SK-N-SH (cell line): ENCODE data around the gene ITK.

ENCODE experiments used
- ELF1 ChIP-seq: IDR thresholded peaks from 2 replicates; pipeline ENCODE4 v1.4.0; 2012
- EP300 ChIP-seq, 2 experiments: IDR thresholded peaks; 2 replicates each; pipeline versions ENCODE4 v1.4.0 to v1.6.1; 2012; ENCODE audit warnings: borderline replicate concordance in 1 of 2, low read depth in 1 of 2, low read length in 1 of 2
- GABPA ChIP-seq: IDR thresholded peaks from 2 replicates; pipeline ENCODE4 v1.4.0; 2012; ENCODE audit warnings: low read depth, mild to moderate bottlenecking
- MXI1 ChIP-seq: IDR thresholded peaks from 2 replicates; pipeline ENCODE4 v1.6.1; 2012; ENCODE audit warnings: mild to moderate bottlenecking, low read depth, low read length, improper control_type of control experiment
- NFIC ChIP-seq: IDR thresholded peaks from 2 replicates; pipeline ENCODE4 v1.4.0; 2012; ENCODE audit warnings: borderline replicate concordance
- RAD21 ChIP-seq: IDR thresholded peaks from 2 replicates; pipeline ENCODE4 v1.6.1; 2012; ENCODE audit warnings: mild to moderate bottlenecking, low read length
- TEAD4 ChIP-seq: IDR thresholded peaks from 2 replicates; pipeline ENCODE4 v1.4.0; 2012; ENCODE audit warnings: mild to moderate bottlenecking, borderline replicate concordance; ENCODE audit not compliant: insufficient read depth
- TF ChIP-seq, protein P1 (sequence below): fragments of 200-600 bp; sonication (generic); IDR thresholded peaks from 2 replicates; pipeline ENCODE4 v1.6.1; 2017; ENCODE audit warnings: antibody characterized with exemption, mild to moderate bottlenecking, moderate library complexity
- TF ChIP-seq, protein P2 (sequence below): fragments of 150-350 bp; IDR thresholded peaks from 2 replicates; pipeline ENCODE4 v1.6.1; 2017; ENCODE audit warnings: antibody characterized with exemption, low read length, low read depth, borderline replicate concordance
- TF ChIP-seq, protein P3 (sequence below): IDR thresholded peaks from 2 replicates; pipeline ENCODE4 v1.4.0; 2012; ENCODE audit warnings: low read depth

DNA sequence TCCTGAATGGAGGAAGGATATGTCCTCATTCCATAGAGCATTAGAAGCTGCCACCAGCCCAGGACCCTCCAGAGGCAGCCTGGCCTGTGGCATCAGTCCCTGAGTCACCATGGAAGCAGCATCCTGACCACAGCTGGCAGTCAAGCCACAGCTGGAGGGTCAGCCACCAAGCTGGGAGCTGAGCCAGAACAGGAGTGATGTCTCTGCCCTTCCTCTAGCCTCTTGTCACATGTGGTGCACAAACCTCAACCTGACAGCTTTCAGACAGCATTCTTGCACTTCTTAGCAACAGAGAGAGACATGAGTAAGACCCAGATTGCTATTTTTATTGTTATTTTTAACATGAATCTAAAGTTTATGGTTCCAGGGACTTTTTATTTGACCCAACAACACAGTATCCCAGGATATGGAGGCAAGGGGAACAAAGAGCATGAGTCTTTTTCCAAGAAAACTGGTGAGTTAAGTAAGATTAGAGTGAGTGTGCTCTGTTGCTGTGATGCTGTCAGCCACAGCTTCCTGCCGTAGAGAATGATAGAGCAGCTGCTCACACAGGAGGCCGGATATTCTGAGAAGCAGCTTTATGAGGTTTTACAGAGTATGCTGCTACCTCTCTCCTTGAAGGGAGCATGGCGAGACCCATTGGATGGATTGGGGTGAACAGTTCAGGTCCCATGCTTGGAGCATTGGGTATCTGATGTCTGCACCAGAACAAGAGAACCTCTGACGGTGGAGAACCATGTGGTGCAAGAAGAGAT, 72.2 kb downstream of the ITK start:
- TF ChIP-seq, protein P1, sequence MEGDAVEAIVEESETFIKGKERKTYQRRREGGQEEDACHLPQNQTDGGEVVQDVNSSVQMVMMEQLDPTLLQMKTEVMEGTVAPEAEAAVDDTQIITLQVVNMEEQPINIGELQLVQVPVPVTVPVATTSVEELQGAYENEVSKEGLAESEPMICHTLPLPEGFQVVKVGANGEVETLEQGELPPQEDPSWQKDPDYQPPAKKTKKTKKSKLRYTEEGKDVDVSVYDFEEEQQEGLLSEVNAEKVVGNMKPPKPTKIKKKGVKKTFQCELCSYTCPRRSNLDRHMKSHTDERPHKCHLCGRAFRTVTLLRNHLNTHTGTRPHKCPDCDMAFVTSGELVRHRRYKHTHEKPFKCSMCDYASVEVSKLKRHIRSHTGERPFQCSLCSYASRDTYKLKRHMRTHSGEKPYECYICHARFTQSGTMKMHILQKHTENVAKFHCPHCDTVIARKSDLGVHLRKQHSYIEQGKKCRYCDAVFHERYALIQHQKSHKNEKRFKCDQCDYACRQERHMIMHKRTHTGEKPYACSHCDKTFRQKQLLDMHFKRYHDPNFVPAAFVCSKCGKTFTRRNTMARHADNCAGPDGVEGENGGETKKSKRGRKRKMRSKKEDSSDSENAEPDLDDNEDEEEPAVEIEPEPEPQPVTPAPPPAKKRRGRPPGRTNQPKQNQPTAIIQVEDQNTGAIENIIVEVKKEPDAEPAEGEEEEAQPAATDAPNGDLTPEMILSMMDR, result no peak
- TF ChIP-seq RAD21 (no peak), MXI1 (peak; percentile 40; the same call in 1 of the 2 replicates), GABPA (no peak), TEAD4 (no peak), EP300 (IDR thresholded peaks at IDR 0.05; ENCODE audit: borderline replicate concordance in 1 of 2, low read depth in 1 of 2, low read length in 1 of 2) (no peak), ELF1 (no peak), NFIC (no peak)
- TF ChIP-seq, protein P2, sequence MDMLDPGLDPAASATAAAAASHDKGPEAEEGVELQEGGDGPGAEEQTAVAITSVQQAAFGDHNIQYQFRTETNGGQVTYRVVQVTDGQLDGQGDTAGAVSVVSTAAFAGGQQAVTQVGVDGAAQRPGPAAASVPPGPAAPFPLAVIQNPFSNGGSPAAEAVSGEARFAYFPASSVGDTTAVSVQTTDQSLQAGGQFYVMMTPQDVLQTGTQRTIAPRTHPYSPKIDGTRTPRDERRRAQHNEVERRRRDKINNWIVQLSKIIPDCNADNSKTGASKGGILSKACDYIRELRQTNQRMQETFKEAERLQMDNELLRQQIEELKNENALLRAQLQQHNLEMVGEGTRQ, result no peak
- TF ChIP-seq, protein P3, sequence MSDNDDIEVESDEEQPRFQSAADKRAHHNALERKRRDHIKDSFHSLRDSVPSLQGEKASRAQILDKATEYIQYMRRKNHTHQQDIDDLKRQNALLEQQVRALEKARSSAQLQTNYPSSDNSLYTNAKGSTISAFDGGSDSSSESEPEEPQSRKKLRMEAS, result no peak
